ENCODE data around the gene GTF2H2C_2.
"Not testable (repeated sequence)": the region's sequence is repeated elsewhere in the genome, so short reads cannot be mapped to it uniquely, and the experiment has no call there.

Gene GTF2H2C_2

DNA sequence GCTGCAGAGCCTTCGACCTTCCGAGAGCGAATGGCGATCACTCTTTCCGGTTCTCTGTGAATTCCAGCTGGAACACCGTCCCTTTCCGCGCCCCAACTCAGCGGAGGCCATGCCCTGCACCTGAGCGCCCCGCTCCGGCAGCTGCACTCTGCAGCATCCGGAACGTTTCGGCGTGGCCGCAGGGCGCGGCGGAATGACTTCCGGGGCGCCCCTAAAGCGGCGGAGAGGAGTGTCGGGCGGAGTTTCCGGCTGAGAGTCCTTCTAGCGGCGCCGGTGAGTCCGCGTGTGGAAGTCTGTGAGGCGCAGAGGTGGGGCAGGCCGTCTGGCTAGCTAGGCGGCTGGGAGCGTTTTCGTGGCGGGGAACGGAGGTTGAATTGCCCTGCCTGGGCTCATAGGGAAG lies at the start of gene GTF2H2C_2:
Gene GTF2H2C_2, plus strand, starts transcription at position 252 of the 400 bp plus-strand sequence.
- not testable (repeated sequence) for DNase-seq

DNA sequence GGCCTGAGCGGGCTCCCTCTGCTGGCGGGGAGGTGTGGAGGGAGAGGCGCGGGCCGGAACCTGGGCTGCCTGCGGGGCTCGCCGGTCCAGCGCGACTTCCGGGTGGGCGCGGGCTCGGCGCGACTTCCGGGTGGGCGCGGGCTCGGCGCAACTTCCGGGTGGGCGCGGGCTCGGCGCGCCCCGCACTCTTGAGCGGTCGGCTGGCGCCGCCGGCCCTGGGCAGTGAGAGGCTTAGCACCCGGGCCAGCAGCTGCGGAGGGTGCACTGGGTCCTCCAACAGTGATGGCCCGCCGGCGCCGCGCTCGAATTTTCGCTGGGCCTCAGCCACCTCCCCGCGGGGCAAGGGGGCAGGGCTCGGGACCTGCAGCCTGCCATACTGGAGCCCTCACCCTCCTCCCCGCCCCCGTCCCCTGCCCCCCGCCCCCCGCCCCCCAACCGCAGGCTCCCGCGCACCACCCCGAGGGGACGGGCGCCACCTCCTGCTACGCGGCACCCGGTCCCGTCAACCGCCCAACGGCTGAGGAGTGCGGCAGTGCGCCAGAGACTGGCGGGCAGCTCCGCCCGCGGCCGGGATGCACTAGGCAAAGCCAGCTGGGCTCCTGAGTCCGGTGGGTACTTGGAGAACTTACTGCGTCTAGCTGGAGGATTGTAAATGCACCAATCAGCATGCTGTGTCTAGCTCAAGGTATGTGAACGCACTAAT lies 14.0 kb upstream of the GTF2H2C_2 start:
- DNase-seq = not testable (repeated sequence)

DNA sequence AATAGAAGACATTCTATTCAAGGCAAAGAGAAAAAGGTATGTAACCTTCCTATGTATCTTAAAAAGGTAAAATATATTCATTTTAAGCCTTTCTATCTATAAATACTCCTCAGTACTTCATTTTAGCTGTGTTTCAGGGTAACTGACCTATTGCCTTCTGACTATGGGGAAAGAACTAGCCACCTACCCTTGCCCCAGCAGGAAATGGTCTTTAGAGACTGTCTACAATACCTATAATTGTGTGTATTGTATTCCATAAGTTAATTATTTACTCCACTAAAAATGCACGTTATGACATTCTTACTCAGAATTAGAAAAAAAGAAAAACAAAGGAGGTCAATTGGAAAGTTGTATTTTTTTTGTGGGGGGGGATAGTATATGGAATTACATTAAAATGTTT lies 6.2 kb downstream of the GTF2H2C_2 start:
- not testable (repeated sequence) for DNase-seq

DNA sequence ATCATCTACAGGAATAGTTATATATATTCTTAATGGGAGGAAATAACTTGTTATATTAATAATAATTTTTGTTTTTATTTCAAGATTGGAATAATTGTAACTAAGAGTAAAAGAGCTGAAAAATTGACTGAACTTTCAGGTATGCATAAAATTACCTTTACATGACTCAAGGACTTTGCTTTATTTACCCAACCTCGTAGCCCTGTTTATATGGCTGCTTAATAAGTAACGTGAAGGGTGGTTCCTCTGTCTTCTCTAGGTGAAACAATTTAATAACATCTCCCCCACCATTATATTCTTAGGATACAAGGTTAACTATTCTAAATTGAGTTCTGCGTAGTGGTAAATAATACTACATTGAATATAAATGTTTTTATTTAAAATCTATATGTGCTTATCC lies 8.0 kb downstream of the GTF2H2C_2 start:
- not testable (repeated sequence) for DNase-seq

DNA sequence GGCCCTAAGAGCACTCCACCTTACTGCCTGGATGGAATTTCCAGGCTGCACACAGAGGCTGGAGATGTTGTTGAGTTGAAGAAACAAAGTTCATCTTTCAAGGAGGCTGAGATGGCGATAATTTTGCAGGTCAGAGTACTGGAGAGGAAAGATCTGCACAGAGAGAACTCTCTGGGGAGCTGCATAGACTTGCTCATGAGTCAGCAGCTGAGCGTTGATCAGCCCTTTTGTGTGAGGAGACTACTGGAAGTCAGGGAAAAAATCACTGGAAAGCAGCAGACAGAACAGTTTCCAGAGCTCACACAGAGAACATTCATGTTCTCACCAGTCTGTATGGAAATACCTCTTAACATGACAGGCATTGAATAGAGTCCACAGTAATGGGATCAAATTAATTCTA lies 23.4 kb downstream of the GTF2H2C_2 start:
- not testable (repeated sequence) for DNase-seq

DNA sequence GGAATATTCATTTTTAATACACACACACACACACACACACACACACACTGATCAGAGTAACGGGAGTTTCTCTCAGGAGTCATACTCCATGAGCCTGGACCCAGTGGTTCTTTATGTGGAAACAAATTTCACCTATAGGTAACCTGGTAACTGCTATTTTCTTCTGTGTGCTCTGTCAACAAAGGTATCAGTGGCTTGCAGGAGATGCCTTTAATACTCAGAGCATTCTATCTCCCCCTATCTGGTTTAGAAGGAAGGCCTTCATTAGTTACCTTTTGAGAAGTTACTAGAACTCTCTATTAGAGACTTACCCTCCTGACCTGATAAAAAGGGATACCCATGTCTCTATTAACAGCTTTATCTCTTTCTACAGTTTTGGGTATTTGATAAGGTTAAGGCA lies 34.4 kb downstream of the GTF2H2C_2 start:
- DNase-seq = not testable (repeated sequence)

DNA sequence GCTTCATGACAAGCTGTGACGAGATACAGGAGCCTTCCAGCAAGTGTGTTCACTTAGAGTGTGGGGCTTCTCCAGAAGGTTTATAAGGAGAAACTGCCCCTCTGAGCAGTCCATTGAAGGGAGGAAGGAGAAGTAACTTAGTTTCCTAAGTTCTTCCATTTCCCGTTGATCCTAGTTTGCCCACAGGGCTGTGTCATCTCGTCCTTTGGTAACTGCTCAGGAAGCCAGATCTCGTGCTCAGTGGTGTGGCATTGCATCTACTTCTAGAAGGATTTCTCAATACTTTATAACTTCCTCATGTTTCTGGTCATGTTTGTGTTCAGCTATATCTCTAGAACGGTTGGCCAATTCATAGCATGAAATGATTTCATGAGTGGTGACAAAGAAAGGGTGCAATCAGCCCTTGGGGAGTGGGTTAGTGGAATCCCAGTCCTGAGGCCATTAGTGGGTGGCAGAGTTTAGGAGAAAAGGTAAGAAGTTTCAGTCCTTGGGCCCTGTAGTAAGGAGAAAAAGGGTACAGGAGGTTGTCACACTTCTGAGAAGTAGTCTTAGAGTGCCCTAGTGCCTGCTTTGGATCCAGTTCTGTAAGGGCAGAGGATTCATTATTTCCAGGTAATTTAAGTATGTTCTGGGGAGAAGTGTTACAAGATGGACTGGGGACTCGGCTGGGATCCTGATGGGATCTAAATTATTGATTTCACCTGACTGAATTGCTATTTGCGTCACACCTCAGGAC lies 36.2 kb downstream of the GTF2H2C_2 start:
- not testable (repeated sequence) for DNase-seq

DNA sequence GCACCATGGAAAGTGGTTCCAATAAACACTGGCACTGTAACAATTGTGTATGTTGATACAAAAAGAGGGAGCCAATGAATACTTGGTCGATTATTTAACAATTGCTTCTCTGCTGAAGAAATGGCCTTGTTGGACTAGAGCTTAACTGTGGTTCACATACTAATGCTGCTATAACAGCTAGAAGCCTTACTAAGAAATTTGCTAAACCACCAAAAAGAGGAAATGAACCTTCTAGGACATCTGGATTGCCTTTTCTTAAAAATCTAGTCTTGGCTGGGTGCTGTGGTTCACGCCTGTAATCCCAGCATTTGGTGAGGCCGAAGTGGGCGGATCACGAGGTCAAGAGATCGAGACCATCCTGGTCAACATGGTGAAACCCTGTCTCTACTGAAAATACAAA lies 41.9 kb downstream of the GTF2H2C_2 start:
- DNase-seq = not testable (repeated sequence)

DNA sequence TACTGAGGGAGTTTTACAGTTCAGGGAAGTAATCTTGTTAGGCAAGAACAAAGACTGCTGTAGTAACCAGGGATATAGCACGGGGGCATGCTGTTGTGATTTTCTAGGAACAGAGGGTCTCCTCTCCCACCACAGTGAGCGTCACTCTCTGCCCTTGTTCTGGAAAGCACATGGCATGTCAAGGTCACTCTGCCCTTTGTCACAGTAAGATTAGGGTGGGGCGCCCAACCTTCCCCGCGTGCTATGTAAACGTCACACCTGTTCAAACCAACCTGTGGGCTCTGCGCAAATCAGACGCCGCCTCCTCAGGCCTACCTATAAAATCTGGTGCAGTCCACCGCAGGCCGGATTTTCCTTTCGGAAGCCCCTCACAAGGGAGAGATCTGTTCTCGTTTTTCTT lies 44.0 kb downstream of the GTF2H2C_2 start:
- DNase-seq = not testable (repeated sequence)

DNA sequence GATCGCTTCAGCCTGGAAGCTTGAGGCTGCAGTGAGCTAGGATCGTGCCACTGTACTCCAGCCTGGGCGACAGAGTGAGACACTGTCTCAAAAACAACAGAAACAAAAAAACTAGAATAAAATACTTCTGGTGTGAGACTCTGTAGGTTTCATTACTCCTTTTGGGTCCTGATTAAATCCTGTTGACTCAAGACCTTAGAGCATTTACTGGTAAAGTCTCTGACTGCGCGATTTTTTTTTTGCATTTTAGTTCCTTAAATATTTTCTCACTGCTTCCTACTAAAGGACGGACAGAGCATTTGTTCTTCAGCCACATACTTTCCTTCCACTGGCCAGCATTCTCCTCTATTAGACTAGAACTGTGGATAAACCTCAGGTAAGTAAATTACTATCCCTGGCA lies 46.8 kb downstream of the GTF2H2C_2 start:
- DNase-seq = not testable (repeated sequence)

DNA sequence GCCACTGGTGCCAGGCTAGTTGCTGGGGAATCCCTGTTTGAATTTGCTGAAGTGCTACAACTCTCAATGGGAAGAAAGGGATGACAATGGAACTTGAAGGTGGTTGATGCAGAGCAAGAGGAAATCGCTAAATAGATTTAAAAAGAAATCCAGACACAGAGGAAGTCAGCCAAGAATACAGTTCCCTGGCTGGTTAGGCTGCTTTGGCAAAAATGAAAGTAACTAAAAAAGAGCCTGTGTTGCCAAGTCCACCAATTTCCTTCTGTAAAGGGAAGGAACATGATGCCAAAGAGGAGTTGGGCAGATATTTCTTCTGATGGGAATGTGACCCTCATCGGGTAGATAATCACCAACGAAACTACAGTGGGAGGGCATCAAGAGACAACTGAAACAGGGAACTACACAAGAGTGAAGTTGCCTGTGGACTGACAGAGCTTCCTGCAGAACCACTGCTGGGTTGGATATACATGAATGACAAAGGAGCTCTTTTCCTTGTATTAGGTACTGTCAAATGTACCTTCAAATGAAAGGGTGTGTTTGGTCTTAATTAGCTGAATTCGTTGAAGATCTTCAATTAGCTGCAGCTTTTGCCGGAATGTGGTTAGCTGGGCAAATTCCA lies 49.0 kb downstream of the GTF2H2C_2 start:
- not testable (repeated sequence) for DNase-seq

DNA sequence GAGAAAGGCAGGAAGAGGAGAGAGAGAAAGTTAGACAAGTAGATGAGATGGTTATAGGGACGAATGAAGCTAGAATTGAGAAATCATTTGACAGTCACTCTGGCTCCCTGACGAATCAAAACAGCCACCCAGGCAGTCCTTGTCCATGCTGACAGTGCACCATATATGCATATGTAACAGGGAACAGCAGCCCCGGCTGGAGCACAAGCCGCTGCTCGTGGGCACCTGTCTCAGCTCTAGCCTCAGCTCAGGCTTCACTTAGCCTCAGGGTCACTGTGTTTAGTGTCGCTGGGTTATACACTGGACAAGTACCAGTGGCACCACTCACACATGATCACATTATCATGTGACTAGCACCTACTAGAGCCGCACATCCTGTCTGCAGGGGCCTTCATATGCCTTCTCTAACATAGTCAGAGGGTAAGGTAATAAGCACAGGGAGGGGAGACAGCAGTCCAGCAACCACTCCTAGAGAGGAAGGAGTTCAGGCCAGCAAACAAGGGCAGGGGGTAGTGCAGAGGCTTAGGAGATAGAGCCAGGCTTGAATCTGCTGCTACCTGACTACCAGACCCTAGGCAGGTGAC lies 54.9 kb downstream of the GTF2H2C_2 start:
- not testable (repeated sequence) for DNase-seq

All from suppressor macrophage treated with lipopolysaccharide for 4 hours (primary cell).